OCI-LY7 (cell line): ENCODE measurements around the gene NCOA7.

Experiments
- CTCF ChIP-seq: fragments of 200-600 bp; sonication (generic); conservative IDR thresholded peaks from 2 replicates; pipeline ENCODE4 v1.5.1; 2014; ENCODE audit warnings: mild to moderate bottlenecking, antibody characterized with exemption, low read length, moderate library complexity, mixed read lengths
- EZH2phosphoT487 ChIP-seq: fragments of 200-600 bp; sonication (generic); IDR thresholded peaks from 2 replicates; pipeline ENCODE4 v1.6.1; 2018; ENCODE audit warnings: low read depth, borderline replicate concordance, mild to moderate bottlenecking, mixed run types, antibody characterized with exemption, low read length, moderate library complexity, mixed read lengths

- TF ChIP-seq CTCF (no peak), EZH2phosphoT487 (no peak)
Measured at GRCh38 chr6:125947615-125948014, 156.9 kb downstream of the NCOA7 start.
